Measurements from ENCODE around the gene MAP3K2. TPM values are rescaled to one million over a fixed set of nuclear protein-coding genes. Genes with fewer than 3 reads are reported as not detected.
A peak's percentile ranks its signal among the peaks of the same experiment; 100 is the strongest.
"Not testable (repeated sequence)": the region's sequence is repeated elsewhere in the genome, so short reads cannot be mapped to it uniquely, and the experiment has no call there.

Gene MAP3K2
- total RNA-seq, 1 donor: 24.8 TPM

GRCh38 chr2:127421116-127421800, 33.5 kb upstream of the MAP3K2 start:
- DNase-seq (ENCODE audit: low read depth in 2 of 3, low spot score in 2 of 3): no peak

DNA sequence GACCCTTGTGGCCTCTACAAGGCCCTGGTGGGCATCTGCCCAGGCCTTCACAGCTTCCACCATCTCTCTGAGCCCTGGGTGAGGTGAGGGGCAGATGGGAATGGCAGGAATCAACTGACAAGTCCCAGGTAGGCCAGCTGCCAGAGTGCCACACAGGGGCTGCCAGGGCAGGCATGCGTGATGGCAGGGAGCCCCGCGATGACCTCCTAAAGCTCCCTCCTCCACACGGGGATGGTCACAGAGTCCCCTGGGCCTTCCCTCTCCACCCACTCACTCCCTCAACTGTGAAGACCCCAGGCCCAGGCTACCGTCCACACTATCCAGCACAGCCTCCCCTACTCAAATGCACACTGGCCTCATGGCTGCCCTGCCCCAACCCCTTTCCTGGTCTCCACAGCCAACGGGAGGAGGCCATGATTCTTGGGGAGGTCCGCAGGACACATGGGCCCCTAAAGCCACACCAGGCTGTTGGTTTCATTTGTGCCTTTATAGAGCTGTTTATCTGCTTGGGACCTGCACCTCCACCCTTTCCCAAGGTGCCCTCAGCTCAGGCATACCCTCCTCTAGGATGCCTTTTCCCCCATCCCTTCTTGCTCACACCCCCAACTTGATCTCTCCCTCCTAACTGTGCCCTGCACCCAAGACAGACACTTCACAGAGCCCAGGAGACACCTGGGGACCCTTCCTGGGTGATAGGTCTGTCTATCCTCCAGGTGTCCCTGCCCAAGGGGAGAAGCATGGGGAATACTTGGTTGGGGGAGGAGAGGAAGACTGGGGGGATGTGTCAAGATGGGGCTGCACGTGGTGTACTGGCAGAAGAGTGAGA, 32.5 kb upstream of the MAP3K2 start:
- no peak for DNase-seq (ENCODE audit: low read depth in 2 of 3, low spot score in 2 of 3)

DNA sequence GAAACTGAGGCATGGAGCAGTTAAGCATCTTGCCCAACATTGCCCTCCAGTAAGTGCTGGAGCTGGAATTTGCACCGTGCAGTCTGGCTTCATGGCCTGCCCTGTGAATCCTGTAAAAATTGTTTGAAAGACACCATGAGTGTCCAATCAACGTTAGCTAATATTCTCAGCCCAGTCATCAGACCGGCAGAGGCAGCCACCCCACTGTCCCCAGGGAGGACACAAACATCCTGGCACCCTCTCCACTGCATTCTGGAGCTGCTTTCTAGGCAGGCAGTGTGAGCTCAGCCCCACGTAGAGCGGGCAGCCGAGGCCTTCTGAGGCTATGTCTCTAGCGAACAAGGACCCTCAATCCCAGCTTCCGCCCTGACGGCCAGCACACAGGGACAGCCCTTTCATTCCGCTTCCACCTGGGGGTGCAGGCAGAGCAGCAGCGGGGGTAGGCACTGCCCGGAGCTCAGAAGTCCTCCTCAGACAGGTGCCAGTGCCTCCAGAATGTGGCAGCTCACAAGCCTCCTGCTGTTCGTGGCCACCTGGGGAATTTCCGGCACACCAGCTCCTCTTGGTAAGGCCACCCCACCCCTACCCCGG, 31.8 kb upstream of the MAP3K2 start:
- no peak for DNase-seq (ENCODE audit: low read depth in 2 of 3, low spot score in 2 of 3)

DNA sequence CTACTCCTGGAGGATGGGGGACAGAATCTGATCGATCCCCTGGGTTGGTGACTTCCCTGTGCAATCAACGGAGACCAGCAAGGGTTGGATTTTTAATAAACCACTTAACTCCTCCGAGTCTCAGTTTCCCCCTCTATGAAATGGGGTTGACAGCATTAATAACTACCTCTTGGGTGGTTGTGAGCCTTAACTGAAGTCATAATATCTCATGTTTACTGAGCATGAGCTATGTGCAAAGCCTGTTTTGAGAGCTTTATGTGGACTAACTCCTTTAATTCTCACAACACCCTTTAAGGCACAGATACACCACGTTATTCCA, 31.3 kb upstream of the MAP3K2 start:
- DNase-seq (ENCODE audit: low read depth in 2 of 3, low spot score in 2 of 3): no peak

DNA sequence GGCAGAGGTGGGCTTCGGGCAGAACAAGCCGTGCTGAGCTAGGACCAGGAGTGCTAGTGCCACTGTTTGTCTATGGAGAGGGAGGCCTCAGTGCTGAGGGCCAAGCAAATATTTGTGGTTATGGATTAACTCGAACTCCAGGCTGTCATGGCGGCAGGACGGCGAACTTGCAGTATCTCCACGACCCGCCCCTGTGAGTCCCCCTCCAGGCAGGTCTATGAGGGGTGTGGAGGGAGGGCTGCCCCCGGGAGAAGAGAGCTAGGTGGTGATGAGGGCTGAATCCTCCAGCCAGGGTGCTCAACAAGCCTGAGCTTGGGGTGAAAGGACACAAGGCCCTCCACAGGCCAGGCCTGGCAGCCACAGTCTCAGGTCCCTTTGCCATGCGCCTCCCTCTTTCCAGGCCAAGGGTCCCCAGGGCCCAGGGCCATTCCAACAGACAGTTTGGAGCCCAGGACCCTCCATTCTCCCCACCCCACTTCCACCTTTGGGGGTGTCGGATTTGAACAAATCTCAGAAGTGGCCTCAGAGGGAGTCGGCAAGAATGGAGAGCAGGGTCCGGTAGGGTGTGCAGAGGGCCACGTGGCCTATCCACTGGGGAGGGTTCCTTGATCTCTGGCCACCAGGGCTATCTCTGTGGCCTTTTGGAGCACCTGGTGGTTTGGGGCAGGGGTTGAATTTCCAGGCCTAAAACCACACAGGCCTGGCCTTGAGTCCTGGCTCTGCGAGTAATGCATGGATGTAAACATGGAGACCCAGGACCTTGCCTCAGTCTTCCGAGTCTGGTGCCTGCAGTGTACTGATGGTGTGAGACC, 30.7 kb upstream of the MAP3K2 start, which contains the start of gene PROC:
Gene PROC, plus strand, starts transcription at position 128 of the 812 bp plus-strand sequence. CDS start 1,516 bp downstream, outside the sequence.
- no peak for DNase-seq (ENCODE audit: low read depth in 2 of 3, low spot score in 2 of 3)

GRCh38 chr2:127417406-127417805, 29.6 kb upstream of the MAP3K2 start:
- no peak for DNase-seq (ENCODE audit: low read depth in 2 of 3, low spot score in 2 of 3)

GRCh38 chr2:127416506-127417001, 28.8 kb upstream of the MAP3K2 start:
- peak in 2 of 3 donors; percentile 50 to 69 for DNase-seq (ENCODE audit: low read depth in 2 of 3, low spot score in 2 of 3)

GRCh38 chr2:127415593-127416505, 28.1 kb upstream of the MAP3K2 start:
- peak; percentile 63 to 84 (median 77) for DNase-seq (ENCODE audit: low read depth in 2 of 3, low spot score in 2 of 3)

GRCh38 chr2:127414638-127415592, 27.1 kb upstream of the MAP3K2 start:
- no peak for DNase-seq (ENCODE audit: low read depth in 2 of 3, low spot score in 2 of 3)

GRCh38 chr2:127413782-127414637, 26.2 kb upstream of the MAP3K2 start:
- no peak for DNase-seq (ENCODE audit: low read depth in 2 of 3, low spot score in 2 of 3)

DNA sequence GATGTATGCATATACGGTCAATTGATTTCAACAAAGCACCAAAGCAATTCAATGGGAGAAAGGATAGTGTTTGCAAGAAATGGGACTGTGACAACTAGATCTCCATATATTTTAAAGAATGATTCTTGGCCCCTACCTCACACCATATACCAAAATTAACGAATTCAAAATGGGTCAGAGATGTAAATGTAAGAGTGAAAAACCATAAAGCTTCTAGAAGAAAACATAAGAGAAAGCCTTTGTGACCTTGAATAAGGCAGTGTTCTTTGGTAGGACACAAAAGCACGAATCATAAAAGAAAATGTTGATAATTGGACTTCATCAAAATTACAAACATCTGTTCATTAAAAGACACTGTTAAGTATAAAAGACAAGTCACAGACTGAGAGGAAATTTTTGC, 25.4 kb upstream of the MAP3K2 start:
- DNase-seq (ENCODE audit: low read depth in 2 of 3, low spot score in 2 of 3): no peak

DNA sequence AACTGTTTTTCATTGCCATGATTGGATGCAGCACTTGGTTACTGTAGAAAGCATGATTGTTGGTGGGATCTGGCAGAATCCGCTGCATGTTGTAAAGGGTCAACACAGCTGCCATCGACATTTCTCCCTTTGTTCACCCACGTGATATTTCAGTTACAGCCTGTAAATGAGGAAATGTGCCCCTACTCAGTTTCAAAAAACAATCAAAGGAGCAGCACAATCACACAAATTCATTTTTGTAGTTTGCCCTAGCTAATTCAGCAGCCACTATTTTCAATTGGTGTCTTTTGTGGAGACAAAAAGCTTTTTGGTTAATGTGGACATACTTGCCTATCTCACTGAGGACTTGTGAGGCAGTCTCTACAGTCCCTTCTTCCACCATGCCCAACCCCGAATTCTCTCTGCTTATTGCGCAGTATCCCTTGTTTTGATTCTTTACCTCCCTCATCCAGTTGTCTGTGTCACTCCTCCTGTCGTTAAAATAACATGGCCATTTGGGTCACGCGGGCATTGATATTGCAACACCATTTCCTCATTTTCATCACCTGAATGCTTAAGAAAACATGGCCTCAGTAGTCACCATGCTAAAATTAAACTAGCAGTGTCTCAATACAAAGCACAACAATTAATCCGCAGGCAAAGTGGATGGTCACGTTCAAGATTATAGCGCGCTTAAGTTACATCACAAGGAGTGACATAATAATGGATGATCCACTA, 24.0 kb upstream of the MAP3K2 start:
- DNase-seq (ENCODE audit: low read depth in 2 of 3, low spot score in 2 of 3): no peak

DNA sequence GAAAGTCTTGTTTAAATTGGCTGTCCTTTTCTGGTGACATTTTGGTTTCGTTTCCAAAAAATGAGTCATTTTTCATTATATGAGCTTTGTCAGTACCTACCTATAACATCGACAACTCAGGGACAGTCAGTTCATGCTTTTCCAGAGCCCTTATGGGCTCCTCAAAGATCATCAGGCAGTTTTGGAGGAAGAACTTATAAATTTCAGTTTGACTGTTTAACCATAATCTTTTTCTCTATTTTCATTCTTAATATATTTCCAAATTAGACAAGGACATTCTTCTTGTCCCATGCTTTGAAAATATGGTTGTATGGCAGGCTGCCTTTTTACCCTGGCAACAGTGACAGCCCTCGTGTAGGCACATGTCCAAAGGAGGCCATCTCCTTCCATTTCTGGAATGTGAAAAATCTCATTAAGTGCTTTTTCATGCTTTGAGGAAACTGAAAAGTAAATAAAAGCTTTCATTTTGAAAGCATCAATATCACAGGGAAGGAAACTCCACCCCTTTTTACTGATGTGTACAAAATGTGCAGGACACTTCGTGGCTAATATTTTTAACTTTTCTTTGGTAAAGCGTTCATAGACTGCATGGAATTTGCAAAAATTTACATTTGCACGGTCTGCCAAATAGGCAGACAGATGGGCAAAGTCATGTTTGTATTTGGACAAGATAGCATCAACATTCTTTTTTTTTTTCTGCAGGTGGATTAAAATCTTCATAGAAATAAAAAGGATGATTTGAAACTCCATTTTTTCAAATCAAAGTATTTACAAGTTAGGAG, 23.3 kb upstream of the MAP3K2 start:
- DNase-seq (ENCODE audit: low read depth in 2 of 3, low spot score in 2 of 3): no peak

DNA sequence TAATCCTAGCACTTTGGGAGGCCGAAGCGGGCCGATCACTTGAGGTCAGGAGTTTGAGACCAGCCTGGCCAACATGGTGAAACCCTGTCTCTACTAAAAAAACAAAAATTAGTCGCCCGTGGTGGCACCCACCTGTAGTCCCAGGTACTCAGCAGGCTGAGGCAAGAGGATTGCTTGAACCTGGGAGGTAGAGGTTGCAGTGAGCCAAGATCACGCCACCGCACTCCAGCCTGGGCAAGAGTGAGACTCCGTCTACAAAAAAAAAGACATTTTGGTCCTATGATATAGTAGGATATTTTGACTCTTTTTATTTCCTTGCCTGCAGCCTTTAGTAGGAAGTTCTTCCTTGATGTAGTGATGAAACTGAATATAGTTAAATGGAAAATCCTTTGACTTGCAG, 21.9 kb upstream of the MAP3K2 start:
- not testable (repeated sequence) for DNase-seq (ENCODE audit: low read depth in 2 of 3, low spot score in 2 of 3)

DNA sequence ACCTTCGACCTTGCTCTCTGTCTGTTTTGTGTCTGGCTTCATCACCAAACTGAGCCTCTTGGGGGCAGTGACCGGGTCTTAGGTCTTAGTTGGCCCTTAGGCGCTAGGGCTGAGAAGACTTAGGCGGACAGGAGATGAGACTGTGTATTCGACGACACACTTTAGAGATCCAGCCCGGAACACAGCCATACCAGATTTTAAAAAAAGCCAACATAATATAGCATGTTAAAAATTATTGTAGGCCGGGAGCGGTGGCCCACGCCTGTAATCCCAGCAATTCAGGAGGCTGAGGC, 21.0 kb upstream of the MAP3K2 start:
- DNase-seq (ENCODE audit: low read depth in 2 of 3, low spot score in 2 of 3): peak in 1 of 3 donors; percentile 24
